ENCODE data around the gene COL27A1.

- TF ChIP-seq CTCF (IDR thresholded peaks at IDR 0.05) (no peak), EZH2phosphoT487 (IDR thresholded peaks at IDR 0.05) (no peak)
These were observed 200.5 kb downstream of the COL27A1 start for GRCh38 chr9:114355821-114356220.
